Astrocyte (in vitro differentiated cells and primary cell): Measurements from ENCODE around the gene SUSD5.
A peak's percentile ranks its signal among the peaks of the same experiment; 100 is the strongest.

ENCODE experiments used
- CTCF ChIP-seq: IDR thresholded peaks from 2 replicates; pipeline ENCODE4 v1.5.1; 2011; ENCODE audit warnings: low read depth, mild to moderate bottlenecking, inconsistent platforms, low read length, moderate library complexity; ENCODE audit not compliant: insufficient read depth
- EZH2 ChIP-seq: IDR thresholded peaks from 2 replicates; pipeline ENCODE4 v1.6.1; 2012; ENCODE audit warnings: mild to moderate bottlenecking, low read length, inconsistent platforms; ENCODE audit not compliant: insufficient read depth

DNA sequence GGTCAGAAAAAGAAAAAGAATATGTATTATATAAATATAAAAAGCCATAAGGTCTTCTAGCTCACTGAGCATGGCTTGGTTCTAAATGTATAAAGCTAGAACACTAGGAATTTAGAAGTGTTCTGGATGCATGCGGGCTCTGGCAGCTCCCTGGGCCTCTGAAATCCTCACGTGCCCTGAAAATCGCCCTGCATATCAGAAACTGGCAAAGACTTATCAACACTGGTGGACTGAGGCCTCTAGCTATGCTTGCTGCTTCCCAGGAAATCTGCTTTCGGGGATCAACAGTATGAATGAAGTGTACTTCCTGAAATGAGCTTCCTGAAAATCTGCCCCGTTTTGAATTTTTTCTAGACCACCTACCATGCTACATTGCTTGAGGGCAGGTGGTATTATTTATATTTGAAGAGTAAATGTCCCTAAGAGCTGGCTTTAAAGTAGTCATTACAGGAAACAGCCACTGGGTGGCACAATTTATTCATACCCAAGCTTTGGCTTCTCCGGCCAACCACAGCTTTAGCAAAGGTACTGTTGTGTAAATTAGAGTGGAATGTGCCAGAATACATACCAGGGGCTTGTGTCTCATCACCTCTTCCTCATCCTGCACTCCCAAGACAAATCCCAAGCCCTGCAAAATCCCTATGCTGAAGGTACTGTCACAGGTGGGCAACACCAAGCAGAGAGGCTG is 87.1 kb downstream of the SUSD5 start:
- TF ChIP-seq CTCF, result peak; percentile 78
- TF ChIP-seq EZH2, result no peak
